Heart left ventricle (tissue), 16 donors: Measurements from ENCODE around the gene GGNBP2. TPM values are rescaled to one million over a fixed set of nuclear protein-coding genes. Genes with fewer than 3 reads are reported as not detected.

Experiments used
- ATAC-seq, 4 donors: fragments of 200-7000 bp; cut with Tn5 transposase; one replicate each; pipeline ENCODE4 v1.9.1; 2020 to 2022; ENCODE audit warnings: moderate library complexity in 4 of 4, mild to moderate bottlenecking in 3 of 4, moderate number of reproducible peaks in 1 of 4
- DNase-seq, 5 donors: peaks; one replicate each; pipeline ENCODE4 v3.0.0-alpha.2; 2020
- H3K27ac ChIP-seq, 12 donors: fragments of 200-600 bp; sonication (generic) in 4 of 12; one replicate each; pipeline versions ENCODE4 v1.5.0 to v1.8.0; 2016 to 2022; ENCODE audit warnings: mild to moderate bottlenecking in 2 of 12
- H3K27me3 ChIP-seq, 9 donors: fragments of 200-600 bp; sonication (generic) in 2 of 9; one replicate each; pipeline versions ENCODE4 v1.5.1 to v1.8.0; 2016 to 2022; ENCODE audit warnings: mild to moderate bottlenecking in 3 of 9
- H3K36me3 ChIP-seq, 9 donors: fragments of 200-600 bp; sonication (generic) in 2 of 9; one replicate each; pipeline versions ENCODE4 v1.5.0 to v1.8.0; 2018 to 2022; ENCODE audit warnings: mild to moderate bottlenecking in 2 of 9
- H3K4me1 ChIP-seq, 12 donors: fragments of 200-600 bp; sonication (generic) in 4 of 12; one replicate each; pipeline versions ENCODE4 v1.5.0 to v1.8.0; 2016 to 2022; ENCODE audit warnings: mild to moderate bottlenecking in 3 of 12
- H3K4me3 ChIP-seq, 12 donors: fragments of 200-600 bp; sonication (generic) in 4 of 12; one replicate each; pipeline versions ENCODE4 v1.5.0 to v1.8.0; 2017 to 2022; ENCODE audit warnings: mild to moderate bottlenecking in 9 of 12, moderate library complexity in 4 of 12
- H3K9me3 ChIP-seq, 12 donors: fragments of 200-600 bp; sonication (generic) in 4 of 12; one replicate each; pipeline versions ENCODE4 v1.5.0 to v1.8.0; 2016 to 2022; ENCODE audit warnings: mild to moderate bottlenecking in 1 of 12
- POLR2A ChIP-seq, 2 donors: fragments of 450-650 bp; IDR thresholded peaks; one replicate each; pipeline ENCODE4 v1.6.1; 2017; ENCODE audit warnings: antibody characterized with exemption in 2 of 2, mild to moderate bottlenecking in 2 of 2, moderate library complexity in 2 of 2
- WGBS, 4 donors: extraction: QIAGEN DNeasy Blood & Tissue Kit in 2 of 4; methylation state at CpG; one replicate each; pipeline versions ENCODE4 v1.1.5 to v1.1.7; 2013 to 2018; 5-methylcytosine and 5-hydroxymethylcytosine counted together
- intact Hi-C, 10 donors: fragments of 100-400 bp; cut with DNase I; formaldehyde crosslinking; loops; one replicate each; pipeline versions ENCODE4 v1.11.1 to v1.14.2; 2022
- polyA plus RNA-seq, 2 donors: library from polyadenylated mRNA; stranded (reverse); fragments of 200-250 nt; gene quantifications; one replicate each; pipeline ENCODE4 v1.2.3, GENCODE V29; 2013
- total RNA-seq, 9 donors: library from RNA; depleted of rRNA in 2 of 9; stranded (reverse); fragments of >200 nt in 2 of 9; fragmentation: NEBNext Ultra II Directional in 3 of 9; extraction: Animal tissue kit (Norgen Biotek cat#: 25700) in 3 of 9; gene quantifications; one replicate each; pipeline versions ENCODE4 v1.1.0 to v1.2.4, GENCODE V29; 2016 to 2023
- TF ChIP-seq, protein P1 (sequence below), 12 donors: fragments of 200-600 bp; sonication (generic) in 4 of 12; IDR thresholded peaks; one replicate each; pipeline versions ENCODE4 v1.5.0 to v1.8.0; 2018 to 2022; ENCODE audit warnings: antibody characterized with exemption in 12 of 12, mild to moderate bottlenecking in 5 of 12
- donor health status: ischemic (EF 13 %, LVEDD 7.1; RV severe dilation, severe dysfunction).
- donor health status: healthy with polysubstance abuse.
- donor health status: DM: no; HTN: yes; CAD: no.
- donor health status: DM: no; HTN: no; CAD: no.
- donor health status: ischemic (EF 25% LVEDD 6.9; RV normal size, moderate dysfunction).
- donor health status: ischemic (EF 25% LVEDD 5.7; RV mildly dilated, moderate dysfunction).
- donor health status: healthy.
- donor health status: DM: yes; HTN: yes; CAD: no.
- donor health status: ischemic (EF 35%, LVEDD 5.7; RV mildly dilated, moderate dysfunction).
- donor health status: nonischemic (EF 11% LVEDD 7.7; RV severe dilation, severe dysfunction).
- donor health status: DM: yes; HTN: yes; CAD: no.
- donor health status: PGD.
- donor health status: ischemic (EF 29% LVEDD 5.4; RV normal size, mild dysfunction).
- donor health status: nonischemic (EF 23%, LVEDD 6.1; RV moderate dilation, normal function).

Gene GGNBP2
- total and polyA plus RNA-seq, 11 donors = 27.4 to 62.9 (median 40.5) TPM

DNA sequence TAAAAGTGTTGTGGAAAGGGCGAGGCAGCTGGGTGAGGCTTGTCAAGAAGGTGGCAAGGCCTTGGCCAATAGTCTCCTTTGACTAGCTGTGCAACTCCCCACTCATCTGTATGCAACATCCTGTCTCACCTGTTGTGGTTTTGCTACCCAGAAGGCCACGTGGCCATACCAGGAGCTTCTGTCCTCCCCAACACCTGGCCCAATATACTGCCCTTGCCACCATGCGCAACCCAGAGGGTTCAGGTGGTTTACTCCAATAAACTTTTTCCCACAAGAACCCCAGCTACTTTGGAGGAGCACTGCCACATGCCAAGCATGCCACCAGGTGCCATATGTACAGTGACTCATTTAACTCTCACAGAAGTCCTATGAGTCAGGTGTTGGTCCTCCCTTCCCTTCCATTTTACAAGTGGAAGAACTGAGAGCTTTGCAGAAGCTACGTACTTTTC, 20.3 kb upstream of the GGNBP2 start:
- H3K4me1 ChIP-seq = no peaks in the 10 kb centered on the region
- TF ChIP-seq, protein P1, sequence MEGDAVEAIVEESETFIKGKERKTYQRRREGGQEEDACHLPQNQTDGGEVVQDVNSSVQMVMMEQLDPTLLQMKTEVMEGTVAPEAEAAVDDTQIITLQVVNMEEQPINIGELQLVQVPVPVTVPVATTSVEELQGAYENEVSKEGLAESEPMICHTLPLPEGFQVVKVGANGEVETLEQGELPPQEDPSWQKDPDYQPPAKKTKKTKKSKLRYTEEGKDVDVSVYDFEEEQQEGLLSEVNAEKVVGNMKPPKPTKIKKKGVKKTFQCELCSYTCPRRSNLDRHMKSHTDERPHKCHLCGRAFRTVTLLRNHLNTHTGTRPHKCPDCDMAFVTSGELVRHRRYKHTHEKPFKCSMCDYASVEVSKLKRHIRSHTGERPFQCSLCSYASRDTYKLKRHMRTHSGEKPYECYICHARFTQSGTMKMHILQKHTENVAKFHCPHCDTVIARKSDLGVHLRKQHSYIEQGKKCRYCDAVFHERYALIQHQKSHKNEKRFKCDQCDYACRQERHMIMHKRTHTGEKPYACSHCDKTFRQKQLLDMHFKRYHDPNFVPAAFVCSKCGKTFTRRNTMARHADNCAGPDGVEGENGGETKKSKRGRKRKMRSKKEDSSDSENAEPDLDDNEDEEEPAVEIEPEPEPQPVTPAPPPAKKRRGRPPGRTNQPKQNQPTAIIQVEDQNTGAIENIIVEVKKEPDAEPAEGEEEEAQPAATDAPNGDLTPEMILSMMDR (IDR thresholded peaks at IDR 0.05) = no peak
- TF ChIP-seq POLR2A (IDR thresholded peaks at IDR 0.05) = no peak
- H3K36me3 ChIP-seq = peaks cover 0 to 96% (median 82%) of the 10 kb centered on the region in 9 donors
- no peak overlapping the region for H3K27ac ChIP-seq
- ATAC-seq = no peak
- no peak for DNase-seq
- no peaks in the 10 kb centered on the region for H3K9me3 ChIP-seq
- WGBS, 4 donors = 95 to 98% (median 97%) methylated on average over 4 of the region's 4 CpGs
- intact Hi-C loops = no loop called here
- H3K4me3 ChIP-seq = no peak overlapping the region
- H3K27me3 ChIP-seq = no peaks in the 10 kb centered on the region

DNA sequence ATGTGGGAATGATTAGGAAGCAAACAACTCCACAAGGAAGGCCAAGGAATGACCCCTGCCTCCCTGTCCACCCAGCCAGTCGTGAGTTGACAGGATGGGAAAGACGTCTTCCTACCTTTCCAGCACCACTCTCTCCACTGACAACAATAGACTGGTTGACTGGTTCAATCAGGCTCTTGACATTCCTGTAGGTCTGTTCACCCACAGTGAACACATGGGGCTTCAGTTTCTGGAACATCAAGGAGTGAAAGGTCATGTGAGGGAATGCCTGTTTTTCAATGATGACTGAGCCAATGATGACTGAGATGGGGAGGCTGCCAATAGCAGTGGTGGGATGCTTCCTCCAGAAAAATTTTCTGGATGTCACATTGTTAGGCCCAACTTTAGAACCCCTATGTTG, 19.6 kb upstream of the GGNBP2 start:
- Histone ChIP-seq H3K27ac (no peak overlapping the region), H3K27me3 (no peaks in the 10 kb centered on the region), H3K4me1 (no peaks in the 10 kb centered on the region), H3K36me3 (peaks cover 0 to 95% (median 84%) of the 10 kb centered on the region in 9 donors), H3K4me3 (no peak overlapping the region), H3K9me3 (no peaks in the 10 kb centered on the region)
- 73 to 89% (median 78%) methylated on average over 2 of the region's 2 CpGs for WGBS, 4 donors
- no peak for DNase-seq
- no peak for ATAC-seq
- TF ChIP-seq, protein P1 (IDR thresholded peaks at IDR 0.05) = no peak
- intact Hi-C loops = no loop called here

DNA sequence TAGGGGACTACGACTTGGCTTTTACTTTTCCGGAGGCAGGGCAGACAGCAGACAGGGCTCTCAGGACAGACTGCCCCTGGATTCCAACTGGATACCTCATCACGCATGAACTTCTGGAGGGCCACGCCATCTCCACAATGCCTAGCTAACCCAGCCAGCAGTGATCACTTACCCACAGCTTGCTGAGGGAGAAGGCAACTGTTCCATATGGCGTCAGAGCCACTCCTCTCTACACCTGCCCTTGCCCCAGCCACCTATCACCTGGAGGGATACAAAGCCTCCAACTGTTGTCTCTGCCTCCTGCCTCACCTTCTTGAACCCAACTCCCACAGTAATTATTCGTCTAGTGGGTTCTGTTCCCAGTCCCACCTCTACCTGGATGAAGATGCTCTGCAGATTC, 18.8 kb upstream of the GGNBP2 start:
- ATAC-seq = no peak
- no peak overlapping the region for H3K27ac ChIP-seq
- WGBS, 4 donors = 94 to 96% (median 94%) methylated on average over 6 of the region's 6 CpGs
- H3K9me3 ChIP-seq = no peaks in the 10 kb centered on the region
- intact Hi-C loops = no loop called here
- H3K27me3 ChIP-seq = no peaks in the 10 kb centered on the region
- no peak for TF ChIP-seq POLR2A (IDR thresholded peaks at IDR 0.05)
- TF ChIP-seq, protein P1 (IDR thresholded peaks at IDR 0.05) = no peak
- H3K4me3 ChIP-seq = no peak overlapping the region
- no peak for DNase-seq
- no peaks in the 10 kb centered on the region for H3K4me1 ChIP-seq
- peaks cover 0 to 90% (median 79%) of the 10 kb centered on the region in 9 donors for H3K36me3 ChIP-seq

DNA sequence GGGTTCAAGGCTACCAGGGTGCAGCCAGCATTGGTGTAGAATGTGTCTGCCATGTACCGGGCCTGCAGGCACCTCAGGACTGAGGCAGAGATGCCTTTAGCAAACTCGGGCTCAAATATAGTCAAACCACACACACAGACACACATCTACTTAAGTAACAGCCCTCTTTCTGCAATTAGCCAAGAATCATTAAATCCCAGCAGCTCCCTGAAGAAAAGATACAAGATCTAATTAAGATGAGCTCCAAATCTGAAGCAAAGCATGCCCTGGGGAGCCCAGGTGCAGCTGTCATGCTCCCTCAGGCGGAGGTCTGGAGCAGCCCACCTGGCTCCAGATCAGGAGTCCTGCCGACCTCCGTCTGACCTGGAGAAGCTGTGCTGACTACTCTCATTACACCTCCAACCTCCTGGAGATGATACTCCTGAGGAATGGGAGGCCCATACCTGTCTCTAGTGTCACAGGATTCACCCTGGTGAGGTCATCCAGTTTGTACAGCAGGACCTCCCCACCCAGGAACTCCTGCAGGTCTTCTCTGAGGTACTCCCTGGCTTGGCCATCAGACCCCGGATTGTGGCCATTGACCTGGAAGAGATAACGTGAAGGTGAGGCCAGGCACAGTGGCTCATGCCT, 17.0 kb upstream of the GGNBP2 start:
- Histone ChIP-seq H3K27me3 (no peaks in the 10 kb centered on the region), H3K9me3 (no peaks in the 10 kb centered on the region), H3K36me3 (peaks cover 0 to 92% (median 76%) of the 10 kb centered on the region in 9 donors), H3K4me3 (no peak overlapping the region), H3K4me1 (no peaks in the 10 kb centered on the region), H3K27ac (no peak overlapping the region)
- no peak for ATAC-seq
- TF ChIP-seq, protein P1 (IDR thresholded peaks at IDR 0.05) = no peak
- TF ChIP-seq POLR2A (IDR thresholded peaks at IDR 0.05) = no peak
- intact Hi-C loops = no loop called here
- no peak for DNase-seq
- 90 to 99% (median 95%) methylated on average over 7 of the region's 7 CpGs for WGBS, 4 donors
